ENCODE measurements around the gene PRKCH. TPM values are rescaled to one million over a fixed set of nuclear protein-coding genes. Genes with fewer than 3 reads are reported as not detected.
A peak's percentile ranks its signal among the peaks of the same experiment; 100 is the strongest.

Gene PRKCH
- total RNA-seq (2014; rRNA removed; shearing (Covaris generic)) (0.72 and 0.85 TPM in 2 replicates), total RNA-seq (2022) (0.42 and 2.3 TPM in 2 replicates), Bru-seq, nascent RNA (percentile 28 among the genes with signal in this experiment), BruChase-seq, experiment 1, labeled RNA remaining after a 6-hour chase (percentile 23 among the genes with signal in this experiment), BruChase-seq, experiment 2, labeled RNA remaining after a 2-hour chase (percentile 21 among the genes with signal in this experiment)
- long read RNA-seq, partial matches to known transcripts = 0 of 4 reads
- long read RNA-seq, other reads (novel, unspliced or antisense) = 1 of 4 reads

- intact Hi-C loops (cut with micrococcal nuclease; ENCODE audit: unreplicated experiment) = no loop called here
- no peak within 1 kb of the TSS for H3K4me3 ChIP-seq (ENCODE audit: low read depth, low read length, poor library complexity, severe bottlenecking)
- H3K4me2 ChIP-seq (ENCODE audit: low read length) = no peak within 1 kb of the TSS
- H3K79me2 ChIP-seq (ENCODE audit: insufficient read depth, low read depth, low read length) = no peaks in the 10 kb centered on the region
- H3K9me3 ChIP-seq (ENCODE audit: low read length) = no peaks in the 10 kb centered on the region
- no peak within 1 kb of the TSS for H2AFZ ChIP-seq (ENCODE audit: low read length)
- no peaks in the 10 kb centered on the region for H3K36me3 ChIP-seq (ENCODE audit: insufficient read depth, low read length)
- no TSS peak for BruUV-seq (replicated peaks)
- TF ChIP-seq EZH2phosphoT487 (IDR thresholded peaks at IDR 0.05; ENCODE audit: borderline replicate concordance, low read depth, low read length) (no peak), CTCF (conservative IDR thresholded peaks at IDR 0.05; ENCODE audit: low read length) (no peak)
- DNase-seq (ENCODE audit: low spot score) = no peak
- H3K4me1 ChIP-seq (ENCODE audit: insufficient read depth, low read length, poor library complexity, severe bottlenecking) = no peaks in the 10 kb centered on the region
- ChIA-PET POLR2A (no interaction called here), CTCF (ENCODE audit: unreplicated experiment) (no interaction called here)
- H3K9me2 ChIP-seq (ENCODE audit: insufficient read depth, low read length) = no peaks in the 10 kb centered on the region
- no peaks in the 10 kb centered on the region for H4K20me1 ChIP-seq (ENCODE audit: insufficient read depth, low read length)
- H3K27ac ChIP-seq (ENCODE audit: low read depth, low read length, poor library complexity, severe bottlenecking) = no peak within 1 kb of the TSS
Measured at GRCh38 chr14:61321385-61322010, at the start of gene PRKCH. TSS of gene PRKCH (plus strand) at chr14:61321579. CDS start at chr14:61322102, 523 bp downstream.

DNA sequence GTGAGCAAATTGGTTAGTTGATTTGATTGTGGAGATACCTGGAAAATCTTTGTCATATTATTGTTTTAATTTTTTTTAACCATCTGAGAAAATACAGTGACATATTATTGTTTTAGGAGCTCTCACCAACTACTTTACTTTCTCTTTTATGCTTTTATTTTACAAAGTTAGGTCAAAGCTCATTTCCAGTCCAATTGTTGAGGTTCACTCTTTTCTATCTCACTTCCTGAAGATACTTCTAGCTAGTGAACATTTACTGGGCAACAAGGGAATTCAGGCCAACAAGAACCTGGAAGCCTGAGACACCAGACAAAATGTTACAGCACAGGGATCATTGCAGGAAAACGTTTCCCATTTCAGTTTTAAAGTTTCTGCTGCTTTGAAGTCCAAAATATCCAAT lies 44.1 kb upstream of the PRKCH start:
- no peaks in the 10 kb centered on the region for H4K20me1 ChIP-seq (ENCODE audit: insufficient read depth, low read length)
- ChIA-PET CTCF (ENCODE audit: unreplicated experiment) (no interaction called here), POLR2A (interaction anchor here (0.6 kb wide), 1 partner anchor 322 kb away, joined by 3 read pairs; no protein-coding TSS in a partner anchor)
- no peak overlapping the region for H3K4me2 ChIP-seq (ENCODE audit: low read length)
- intact Hi-C loops (cut with micrococcal nuclease; ENCODE audit: unreplicated experiment) = no loop called here
- H3K9me3 ChIP-seq (ENCODE audit: low read length) = no peaks in the 10 kb centered on the region
- BruUV-seq (replicated peaks) = no TSS peak
- H3K9me2 ChIP-seq (ENCODE audit: insufficient read depth, low read length) = no peaks in the 10 kb centered on the region
- no peaks in the 10 kb centered on the region for H3K36me3 ChIP-seq (ENCODE audit: insufficient read depth, low read length)
- no peaks in the 10 kb centered on the region for H3K79me2 ChIP-seq (ENCODE audit: insufficient read depth, low read depth, low read length)
- no peak for DNase-seq (ENCODE audit: low spot score)
- no peak for TF ChIP-seq EZH2phosphoT487 (IDR thresholded peaks at IDR 0.05; ENCODE audit: borderline replicate concordance, low read depth, low read length)
- TF ChIP-seq CTCF (conservative IDR thresholded peaks at IDR 0.05; ENCODE audit: low read length) = no peak
- H3K4me3 ChIP-seq (ENCODE audit: low read depth, low read length, poor library complexity, severe bottlenecking) = no peak overlapping the region
- no peaks in the 10 kb centered on the region for H3K4me1 ChIP-seq (ENCODE audit: insufficient read depth, low read length, poor library complexity, severe bottlenecking)
- H2AFZ ChIP-seq (ENCODE audit: low read length) = no peak overlapping the region
- H3K27ac ChIP-seq (ENCODE audit: low read depth, low read length, poor library complexity, severe bottlenecking) = no peak overlapping the region

DNA sequence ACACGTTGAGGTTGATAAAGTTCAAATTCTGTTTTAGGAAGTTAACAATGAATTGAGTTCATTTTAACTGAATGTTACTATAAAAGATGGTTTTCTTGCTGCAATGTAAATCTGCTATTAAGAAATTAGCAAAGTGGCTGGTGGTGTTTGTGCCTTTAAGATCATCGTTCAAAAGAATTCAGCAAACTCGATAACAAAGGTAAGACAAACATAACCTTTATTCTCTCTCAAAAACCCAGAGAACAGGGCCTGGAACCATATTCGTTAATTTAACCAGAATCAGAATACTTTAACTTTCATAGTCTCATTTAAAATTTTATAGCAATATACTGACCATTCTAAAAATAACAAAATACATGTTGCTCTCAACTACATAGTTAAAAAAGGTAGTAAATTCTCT lies 43.6 kb upstream of the PRKCH start:
- CTCF ChIA-PET (ENCODE audit: unreplicated experiment) = no interaction called here

More for the DNA sequence above, 43.6 kb upstream of the PRKCH start:
- no peaks in the 10 kb centered on the region for H3K4me1 ChIP-seq (ENCODE audit: insufficient read depth, low read length, poor library complexity, severe bottlenecking)
- H2AFZ ChIP-seq (ENCODE audit: low read length) = no peak overlapping the region
- no peak for DNase-seq (ENCODE audit: low spot score)
- POLR2A ChIA-PET = interaction anchor here (0.6 kb wide), 2 partner anchors 165 to 516 kb away, joined by 3 read pairs; no protein-coding TSS in a partner anchor
- H3K9me3 ChIP-seq (ENCODE audit: low read length) = no peaks in the 10 kb centered on the region
- H3K79me2 ChIP-seq (ENCODE audit: insufficient read depth, low read depth, low read length) = no peaks in the 10 kb centered on the region
- no peak overlapping the region for H3K4me3 ChIP-seq (ENCODE audit: low read depth, low read length, poor library complexity, severe bottlenecking)
- TF ChIP-seq CTCF (conservative IDR thresholded peaks at IDR 0.05; ENCODE audit: low read length) (no peak), EZH2phosphoT487 (IDR thresholded peaks at IDR 0.05; ENCODE audit: borderline replicate concordance, low read depth, low read length) (no peak)
- no peak overlapping the region for H3K27ac ChIP-seq (ENCODE audit: low read depth, low read length, poor library complexity, severe bottlenecking)
- no TSS peak for BruUV-seq (replicated peaks)
- H3K4me2 ChIP-seq (ENCODE audit: low read length) = no peak overlapping the region
- intact Hi-C loops (cut with micrococcal nuclease; ENCODE audit: unreplicated experiment) = no loop called here
- H4K20me1 ChIP-seq (ENCODE audit: insufficient read depth, low read length) = no peaks in the 10 kb centered on the region
- no peaks in the 10 kb centered on the region for H3K36me3 ChIP-seq (ENCODE audit: insufficient read depth, low read length)
- no peaks in the 10 kb centered on the region for H3K9me2 ChIP-seq (ENCODE audit: insufficient read depth, low read length)
